Vagina (tissue), 2 donors: Measurements from ENCODE around the gene EEF2K. TPM values are rescaled to one million over a fixed set of nuclear protein-coding genes. Genes with fewer than 3 reads are reported as not detected.
A peak's percentile ranks its signal among the peaks of the same experiment; 100 is the strongest.

ENCODE experiments used
- DNase-seq, 2 donors: peaks; one replicate each; pipeline ENCODE4 v3.0.0-alpha.2; 2017; ENCODE audit errors: extremely low spot score in 2 of 2
- H3K27ac ChIP-seq: fragments of 200-600 bp; sonication (generic); one replicate; pipeline ENCODE4 v1.5.1; 2019
- H3K27me3 ChIP-seq: fragments of 200-600 bp; sonication (generic); one replicate; pipeline ENCODE4 v1.5.1; 2019
- H3K36me3 ChIP-seq, 2 donors: fragments of 200-600 bp; sonication (generic); one replicate each; pipeline ENCODE4 v1.5.1; 2017 to 2019
- H3K4me1 ChIP-seq: fragments of 200-600 bp; sonication (generic); one replicate; pipeline ENCODE4 v1.5.1; 2019
- H3K4me3 ChIP-seq, 2 donors: fragments of 200-600 bp; sonication (generic); 1 replicate in 1 of 2; 2 replicates in 1 of 2; pipeline ENCODE4 v1.5.1; 2016 to 2019
- H3K9me3 ChIP-seq: fragments of 200-600 bp; sonication (generic); one replicate; pipeline ENCODE4 v1.5.1; 2019
- CTCF ChIP-seq, 3 experiments: fragments of 450-650 bp in 2 of 3; fragments of 200-600 bp in 1 of 3; sonication (generic) in 1 of 3; IDR thresholded peaks; one replicate each; pipeline ENCODE4 v1.5.1; 2017 to 2019; ENCODE audit warnings: antibody characterized with exemption in 3 of 3, mild to moderate bottlenecking in 2 of 3, moderate library complexity in 2 of 3
- POLR2A ChIP-seq, 2 donors: fragments of 450-650 bp; IDR thresholded peaks; one replicate each; pipeline ENCODE4 v1.6.1; 2017; ENCODE audit warnings: antibody characterized with exemption in 2 of 2, mild to moderate bottlenecking in 2 of 2, moderate library complexity in 2 of 2
- POLR2AphosphoS5 ChIP-seq, 2 donors: sonication (generic); formaldehyde crosslinking; IDR thresholded peaks; one replicate each; pipeline ENCODE4 v1.9.0; 2017; ENCODE audit warnings: antibody characterized with exemption in 2 of 2, mild to moderate bottlenecking in 2 of 2, low read depth in 1 of 2; ENCODE audit not compliant: insufficient read depth in 1 of 2
- intact Hi-C: fragments of 100-400 bp; cut with DNase I; formaldehyde crosslinking; loops from one replicate; pipeline ENCODE4 v1.15.1; 2023
- total RNA-seq: library from RNA; depleted of rRNA; stranded (reverse); fragments of >200 nt; gene quantifications from one replicate; pipeline ENCODE4 v1.2.3, GENCODE V29; 2016

EEF2K gene
- total RNA-seq, 1 donor from 2014 or later, result 50.3 TPM

- peaks cover 0 to 49% of the 10 kb centered on the region in 2 donors for H3K36me3 ChIP-seq
Observed at GRCh38 chr16:22311520-22311919, 105.4 kb downstream of the EEF2K start.

GRCh38 chr16:22312897-22313781 lies 107.1 kb downstream of the EEF2K start:
- no peaks in the 10 kb centered on the region for H3K4me1 ChIP-seq
- intact Hi-C loops, result no loop called here
- DNase-seq, result no peak
- H3K9me3 ChIP-seq, result no peaks in the 10 kb centered on the region
- H3K27ac ChIP-seq, result no peak overlapping the region
- H3K4me3 ChIP-seq, result no peak overlapping the region
- TF ChIP-seq CTCF (IDR thresholded peaks at IDR 0.05), result no peak
- TF ChIP-seq POLR2AphosphoS5 (IDR thresholded peaks at IDR 0.05; ENCODE audit: insufficient read depth in 1 of 2, low read depth in 1 of 2), result no peak
- no peak for TF ChIP-seq POLR2A (IDR thresholded peaks at IDR 0.05)
- H3K27me3 ChIP-seq, result no peaks in the 10 kb centered on the region
- H3K36me3 ChIP-seq, result peaks cover 0 to 63% of the 10 kb centered on the region in 2 donors

More at GRCh38 chr16:22311520-22311919, 105.4 kb downstream of the EEF2K start:
- intact Hi-C loops, result no loop called here
- TF ChIP-seq POLR2A (IDR thresholded peaks at IDR 0.05) (no peak), POLR2AphosphoS5 (IDR thresholded peaks at IDR 0.05; ENCODE audit: insufficient read depth in 1 of 2, low read depth in 1 of 2) (no peak), CTCF (IDR thresholded peaks at IDR 0.05) (no peak)
- Histone ChIP-seq H3K27ac (no peak overlapping the region), H3K4me3 (no peak overlapping the region), H3K27me3 (no peaks in the 10 kb centered on the region), H3K4me1 (no peaks in the 10 kb centered on the region), H3K9me3 (no peaks in the 10 kb centered on the region)
- no peak for DNase-seq

DNA sequence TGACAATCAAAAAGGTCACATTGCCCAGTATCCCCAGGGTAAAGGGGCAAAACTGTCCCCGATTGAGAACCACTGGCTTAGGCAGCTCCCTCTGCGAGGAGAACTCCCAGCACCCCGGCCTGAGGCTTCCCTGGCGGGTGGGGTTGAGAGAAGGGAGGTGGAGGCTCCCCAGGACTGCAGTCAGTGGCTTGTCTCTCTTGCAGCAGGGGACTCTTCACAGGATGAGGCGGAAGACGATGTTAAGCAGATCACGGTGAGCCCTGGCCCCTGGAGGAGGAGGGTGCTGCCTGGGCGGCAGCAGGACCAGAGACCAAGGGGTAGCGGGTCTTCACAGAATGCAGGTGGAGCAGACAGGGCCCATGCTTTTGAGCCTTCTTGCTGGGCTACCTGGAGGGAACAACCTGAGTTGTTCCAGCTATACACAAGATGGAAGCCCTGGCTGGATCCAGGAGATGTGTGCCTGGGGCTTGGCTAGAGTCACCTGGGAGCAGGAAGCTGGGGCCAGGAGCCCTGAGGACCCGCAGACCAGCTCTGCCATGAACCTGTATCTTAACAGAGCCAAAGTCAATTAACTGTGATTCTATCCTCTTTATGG lies 107.9 kb downstream of the EEF2K start:
- no peak overlapping the region for H3K27ac ChIP-seq

DNA sequence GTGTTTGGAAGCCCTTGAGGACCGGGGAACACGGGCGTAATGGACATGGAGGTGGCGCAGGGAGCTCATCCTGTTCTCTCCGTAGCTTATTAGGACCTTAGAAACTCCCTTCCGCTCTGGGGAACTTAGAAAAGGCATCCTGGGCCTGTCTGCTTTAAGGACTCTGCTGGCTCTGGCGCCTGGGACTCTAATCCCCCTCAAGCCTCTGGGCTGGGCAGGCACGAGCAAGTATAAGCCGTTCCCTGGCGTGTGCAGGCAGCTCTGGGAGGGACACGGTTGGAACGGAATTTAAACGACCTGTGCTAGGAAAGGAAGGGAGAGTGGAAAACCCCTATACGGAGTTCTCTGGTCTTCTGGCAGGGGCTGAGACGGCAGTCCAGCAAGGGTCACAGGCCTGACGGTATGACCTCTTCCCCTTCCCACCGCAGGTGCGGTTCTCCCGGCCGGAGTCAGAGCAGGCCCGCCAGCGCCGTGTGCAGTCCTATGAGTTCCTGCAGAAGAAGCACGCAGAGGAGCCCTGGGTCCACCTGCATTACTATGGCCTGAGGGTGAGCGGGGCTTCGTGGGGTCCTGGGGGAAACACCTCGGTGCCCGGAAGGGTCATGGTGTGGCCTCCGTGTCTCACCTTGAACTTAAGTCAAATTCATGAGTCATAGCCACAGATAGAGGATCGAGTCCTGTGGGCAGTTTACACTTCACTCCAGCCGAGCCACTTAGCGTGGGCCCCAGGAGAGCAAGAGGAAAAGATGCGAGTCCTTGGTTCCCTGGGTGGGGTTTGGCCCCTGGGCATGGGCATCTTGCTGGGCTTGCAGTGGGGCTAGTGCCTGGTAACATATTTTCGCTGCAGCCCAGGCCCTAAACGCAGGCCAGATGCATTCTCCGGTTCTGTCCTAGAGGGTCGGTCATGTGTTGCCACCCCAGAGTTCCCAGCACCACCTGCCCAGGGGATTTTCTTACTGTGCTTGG lies 108.9 kb downstream of the EEF2K start:
- peaks cover 0 to 59% of the 10 kb centered on the region in 2 donors for H3K36me3 ChIP-seq
- TF ChIP-seq POLR2AphosphoS5 (IDR thresholded peaks at IDR 0.05; ENCODE audit: insufficient read depth in 1 of 2, low read depth in 1 of 2), result peak in 1 of 2 donors; percentile 10
- no peak for TF ChIP-seq POLR2A (IDR thresholded peaks at IDR 0.05)
- intact Hi-C loops, result no loop called here
- H3K27me3 ChIP-seq, result no peaks in the 10 kb centered on the region
- H3K4me1 ChIP-seq, result no peaks in the 10 kb centered on the region
- peak in 1 of 2 donors; percentile 64 for DNase-seq
- H3K9me3 ChIP-seq, result no peaks in the 10 kb centered on the region
- H3K27ac ChIP-seq, result no peak overlapping the region
- H3K4me3 ChIP-seq, result no peak overlapping the region

More for the DNA sequence above, 107.9 kb downstream of the EEF2K start:
- TF ChIP-seq POLR2AphosphoS5 (IDR thresholded peaks at IDR 0.05; ENCODE audit: insufficient read depth in 1 of 2, low read depth in 1 of 2), result no peak
- TF ChIP-seq CTCF (IDR thresholded peaks at IDR 0.05), result no peak
- no peak for TF ChIP-seq POLR2A (IDR thresholded peaks at IDR 0.05)
- intact Hi-C loops, result no loop called here
- Histone ChIP-seq H3K9me3 (no peaks in the 10 kb centered on the region), H3K27me3 (no peaks in the 10 kb centered on the region), H3K4me3 (no peak overlapping the region), H3K4me1 (no peaks in the 10 kb centered on the region), H3K36me3 (peaks cover 0 to 60% of the 10 kb centered on the region in 2 donors)
- peak in 1 of 2 donors; percentile 40 for DNase-seq

GRCh38 chr16:22315979-22316378 lies 109.9 kb downstream of the EEF2K start:
- Histone ChIP-seq H3K9me3 (no peaks in the 10 kb centered on the region), H3K36me3 (peaks cover 0 to 58% of the 10 kb centered on the region in 2 donors), H3K4me3 (no peak overlapping the region), H3K27ac (no peak overlapping the region), H3K4me1 (no peaks in the 10 kb centered on the region), H3K27me3 (no peaks in the 10 kb centered on the region)
- TF ChIP-seq POLR2AphosphoS5 (IDR thresholded peaks at IDR 0.05; ENCODE audit: insufficient read depth in 1 of 2, low read depth in 1 of 2) (no peak), POLR2A (IDR thresholded peaks at IDR 0.05) (no peak), CTCF (IDR thresholded peaks at IDR 0.05) (no peak)
- intact Hi-C loops, result no loop called here
- DNase-seq, result no peak
